ENCODE data around the gene OSTM1.
"Not testable (repeated sequence)": the region's sequence is repeated elsewhere in the genome, so short reads cannot be mapped to it uniquely, and the experiment has no call there.

Gene OSTM1

GRCh38 chr6:108020472-108021116 lies 53.9 kb downstream of the OSTM1 start:
- no peak for DNase-seq (ENCODE audit: low read depth)

- not testable (repeated sequence) for DNase-seq (ENCODE audit: low read depth)
Observed at GRCh38 chr6:108016283-108016682, 58.3 kb downstream of the OSTM1 start.

GRCh38 chr6:108013787-108014439 lies 60.6 kb downstream of the OSTM1 start:
- DNase-seq (ENCODE audit: low read depth), result no peak

- DNase-seq (ENCODE audit: low read depth), result no peak
Observed at GRCh38 chr6:108009894-108010293, 64.6 kb downstream of the OSTM1 start.

- DNase-seq (ENCODE audit: low read depth), result not testable (repeated sequence)
Observed at GRCh38 chr6:108009258-108009657, 65.3 kb downstream of the OSTM1 start.

- no peak for DNase-seq (ENCODE audit: low read depth)
Observed at GRCh38 chr6:108008363-108008762, 66.2 kb downstream of the OSTM1 start.

- DNase-seq (ENCODE audit: low read depth), result no peak
Observed at GRCh38 chr6:108005961-108006360, 68.6 kb downstream of the OSTM1 start.

- DNase-seq (ENCODE audit: low read depth), result no peak
Observed at GRCh38 chr6:108004861-108005260, 69.7 kb downstream of the OSTM1 start.

- DNase-seq (ENCODE audit: low read depth), result no peak
Observed at GRCh38 chr6:108002365-108003221, 71.9 kb downstream of the OSTM1 start.

- no peak for DNase-seq (ENCODE audit: low read depth)
Observed at GRCh38 chr6:108001696-108002231, 72.8 kb downstream of the OSTM1 start.

GRCh38 chr6:108000259-108000658 lies 74.3 kb downstream of the OSTM1 start:
- DNase-seq (ENCODE audit: low read depth), result not testable (repeated sequence)

- DNase-seq (ENCODE audit: low read depth), result no peak
Observed at GRCh38 chr6:107999341-107999740, 75.2 kb downstream of the OSTM1 start.

GRCh38 chr6:107991772-107992550 lies 82.6 kb downstream of the OSTM1 start:
- DNase-seq (ENCODE audit: low read depth), result no peak
